ENCODE measurements around the gene GH1. TPM values are rescaled to one million over a fixed set of nuclear protein-coding genes. Genes with fewer than 3 reads are reported as not detected.

The GH1 gene
- total RNA-seq, 1 experiment from 2014 or later: not detected

DNA sequence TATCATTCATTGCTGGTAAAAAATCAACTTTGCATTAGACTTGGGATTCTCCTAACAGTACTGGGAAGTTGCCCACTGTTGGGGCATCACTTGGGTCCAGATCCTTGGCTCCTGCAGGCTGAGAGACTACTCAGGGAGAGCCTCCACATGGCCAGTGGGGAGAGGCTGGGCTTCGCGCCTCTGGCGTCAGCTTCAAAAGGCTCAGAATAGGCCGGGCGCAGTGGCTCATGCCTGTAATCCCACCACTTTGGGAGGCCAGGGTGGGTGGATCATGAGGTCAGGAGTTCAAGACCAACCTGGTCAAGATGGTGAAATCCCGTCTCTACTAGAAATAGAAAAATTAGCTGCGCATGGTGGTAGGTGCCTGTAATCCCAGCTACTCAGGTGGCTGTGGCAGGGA is 4.2 kb downstream of the GH1 start:
- Histone ChIP-seq H3K79me2 (ENCODE audit: insufficient read depth, low read length) (no peaks in the 10 kb centered on the region), H3K56ac (ENCODE audit: insufficient read length, low read depth, low read length) (no peak overlapping the region), H4K5ac (ENCODE audit: insufficient read length, low read depth, low read length) (no peak overlapping the region), H2AFZ (ENCODE audit: low read length) (no peak overlapping the region), H4K91ac (ENCODE audit: insufficient read length, low read depth, low read length) (no peak overlapping the region), H3K27ac (ENCODE audit: insufficient read length, low read depth, low read length) (no peak overlapping the region), H2BK20ac (ENCODE audit: low read depth, low read length, poor library complexity, severe bottlenecking) (no peak overlapping the region), H2BK120ac (ENCODE audit: low read depth, low read length, poor library complexity, severe bottlenecking) (no peak overlapping the region), H3K23ac (ENCODE audit: insufficient read length, low read depth, low read length) (no peak overlapping the region), H3K4me2 (ENCODE audit: insufficient read depth, insufficient read length, low read length) (no peak overlapping the region), H3K4ac (ENCODE audit: low read depth, low read length) (no peak overlapping the region), H3K18ac (ENCODE audit: insufficient read length, low read depth, low read length) (no peak overlapping the region), H3K9me3 (ENCODE audit: control insufficient read depth, low read depth, low read length) (no peaks in the 10 kb centered on the region), H3K79me1 (ENCODE audit: insufficient read depth, low read depth, low read length, poor library complexity, severe bottlenecking) (no peaks in the 10 kb centered on the region), H2BK5ac (ENCODE audit: insufficient read length, low read length) (no peak overlapping the region), H3T11ph (ENCODE audit: low read length) (no peak overlapping the region), H3K27me3 (ENCODE audit: insufficient read depth, low read length) (no peaks in the 10 kb centered on the region), H2AK5ac (ENCODE audit: insufficient read length, low read length) (no peak overlapping the region), H4K20me1 (ENCODE audit: control insufficient read depth, insufficient read depth, insufficient read length) (no peaks in the 10 kb centered on the region), H4K8ac (replicated peaks; ENCODE audit: insufficient read length, low read depth, low read length) (no peak overlapping the region), H3K14ac (ENCODE audit: insufficient read depth, low read length) (no peak overlapping the region), H2BK15ac (ENCODE audit: low read depth, low read length) (no peak overlapping the region), H2BK12ac (ENCODE audit: insufficient read length, low read depth, low read length) (no peak overlapping the region), H3K4me1 (ENCODE audit: insufficient read depth, low read length) (peaks cover 3% of the 10 kb centered on the region; the same call in 1 of the 2 replicates), H3K9ac (ENCODE audit: extremely low read depth, insufficient read length, low read length) (no peak overlapping the region), H3K23me2 (ENCODE audit: insufficient read length, low read depth, low read length, poor library complexity, severe bottlenecking) (no peaks in the 10 kb centered on the region)
- no peaks in the 10 kb centered on the region for H3K36me3 Mint-ChIP-seq (ENCODE audit: insufficient read depth in 1 of 3, low read depth in 3 of 3)
- TF ChIP-seq, protein P1, sequence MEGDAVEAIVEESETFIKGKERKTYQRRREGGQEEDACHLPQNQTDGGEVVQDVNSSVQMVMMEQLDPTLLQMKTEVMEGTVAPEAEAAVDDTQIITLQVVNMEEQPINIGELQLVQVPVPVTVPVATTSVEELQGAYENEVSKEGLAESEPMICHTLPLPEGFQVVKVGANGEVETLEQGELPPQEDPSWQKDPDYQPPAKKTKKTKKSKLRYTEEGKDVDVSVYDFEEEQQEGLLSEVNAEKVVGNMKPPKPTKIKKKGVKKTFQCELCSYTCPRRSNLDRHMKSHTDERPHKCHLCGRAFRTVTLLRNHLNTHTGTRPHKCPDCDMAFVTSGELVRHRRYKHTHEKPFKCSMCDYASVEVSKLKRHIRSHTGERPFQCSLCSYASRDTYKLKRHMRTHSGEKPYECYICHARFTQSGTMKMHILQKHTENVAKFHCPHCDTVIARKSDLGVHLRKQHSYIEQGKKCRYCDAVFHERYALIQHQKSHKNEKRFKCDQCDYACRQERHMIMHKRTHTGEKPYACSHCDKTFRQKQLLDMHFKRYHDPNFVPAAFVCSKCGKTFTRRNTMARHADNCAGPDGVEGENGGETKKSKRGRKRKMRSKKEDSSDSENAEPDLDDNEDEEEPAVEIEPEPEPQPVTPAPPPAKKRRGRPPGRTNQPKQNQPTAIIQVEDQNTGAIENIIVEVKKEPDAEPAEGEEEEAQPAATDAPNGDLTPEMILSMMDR (conservative IDR thresholded peaks at IDR 0.05): no peak
- H3K4me1 Mint-ChIP-seq: peaks cover 19 to 35% of the 10 kb centered on the region in 2 experiments
- H3K4me3 Mint-ChIP-seq: no peak overlapping the region
- no peak for DNase-seq
- no CpG with 5 or more reads among the region's 7 CpGs for WGBS (ENCODE audit: extremely low coverage, insufficient read length, low lambda C conversion rate)
- H3K9me3 Mint-ChIP-seq: no peaks in the 10 kb centered on the region; a peak in 1 of 5 replicates
- H3K27ac Mint-ChIP-seq: no peak overlapping the region
- H3K27me3 Mint-ChIP-seq (ENCODE audit: low read depth): peaks cover 19% of the 10 kb centered on the region
